Natural killer cell (primary cell): ENCODE data around the gene SPINK4. TPM values are rescaled to one million over a fixed set of nuclear protein-coding genes. Genes with fewer than 3 reads are reported as not detected.

ENCODE experiments used
- ATAC-seq, 3 donors: fragments of 150-1000 bp in 2 of 3; fragments of 200-7000 bp in 1 of 3; cut with Tn5 transposase; 1 replicate in 1 of 3; 2 replicates in 2 of 3; pipeline ENCODE4 v1.10.0; 2021; ENCODE audit warnings: mild to moderate bottlenecking in 2 of 3, moderate library complexity in 2 of 3
- DNase-seq, 2 donors: peaks; one replicate each; pipeline versions ENCODE4 v3.0.0 to v3.0.0-alpha.2; 2013 to 2021; ENCODE audit warnings: mixed read lengths in 1 of 2
- H3K27ac ChIP-seq: one replicate; pipeline ENCODE4 v1.5.1; 2013; ENCODE audit warnings: mild to moderate bottlenecking, low read length
- H3K27me3 ChIP-seq: one replicate; pipeline ENCODE4 v1.6.1; 2013; ENCODE audit warnings: low read length; ENCODE audit not compliant: control insufficient read depth, insufficient read depth
- H3K36me3 ChIP-seq: one replicate; pipeline ENCODE4 v1.6.1; 2013; ENCODE audit warnings: low read length; ENCODE audit not compliant: control insufficient read depth, insufficient read depth
- H3K4me1 ChIP-seq: one replicate; pipeline ENCODE4 v1.6.1; 2013; ENCODE audit warnings: low read length; ENCODE audit not compliant: control insufficient read depth, insufficient read depth
- H3K4me3 ChIP-seq: one replicate; pipeline ENCODE4 v1.5.1; 2013; ENCODE audit warnings: low read length
- H3K9me3 ChIP-seq: one replicate; pipeline ENCODE4 v1.6.1; 2013; ENCODE audit warnings: low read length; ENCODE audit not compliant: control insufficient read depth, insufficient read depth
- H3K27ac Mint-ChIP-seq, 2 donors: one replicate each; pipeline ENCODE4 v1.8.0; 2022; ENCODE audit warnings: mild to moderate bottlenecking in 2 of 2, mixed read lengths in 2 of 2, moderate library complexity in 1 of 2
- H3K27me3 Mint-ChIP-seq, 2 donors: one replicate each; pipeline ENCODE4 v1.8.0; 2022; ENCODE audit warnings: low read depth in 2 of 2, mixed read lengths in 2 of 2
- H3K36me3 Mint-ChIP-seq: one replicate; pipeline ENCODE4 v1.8.0; 2022; ENCODE audit warnings: mixed read lengths
- H3K4me1 Mint-ChIP-seq, 2 donors: one replicate each; pipeline ENCODE4 v1.8.0; 2022; ENCODE audit warnings: mixed read lengths in 2 of 2
- H3K4me3 Mint-ChIP-seq: one replicate; pipeline ENCODE4 v1.8.0; 2022; ENCODE audit warnings: mild to moderate bottlenecking, moderate library complexity, mixed read lengths
- H3K9me3 Mint-ChIP-seq, 2 donors: one replicate each; pipeline ENCODE4 v1.8.0; 2022; ENCODE audit warnings: mixed read lengths in 2 of 2
- CTCF ChIP-seq: fragments of 200-600 bp; IDR thresholded peaks from one replicate; pipeline ENCODE4 v1.8.0; 2022; ENCODE audit warnings: antibody characterized with exemption
- WGBS: methylation state at CpG from one replicate; pipeline ENCODE4 v1.1.7; 2013; ENCODE audit warnings: missing lambda C conversion rate; ENCODE audit not compliant: insufficient coverage; 5-methylcytosine and 5-hydroxymethylcytosine counted together
- intact Hi-C: fragments of 100-400 bp; cut with micrococcal nuclease; formaldehyde crosslinking; loops from one replicate; pipeline ENCODE4 v1.14.2; 2022
- total RNA-seq, 4 donors: library from RNA; stranded (reverse); fragments of 120-200 nt in 1 of 4; gene quantifications; one replicate each; pipeline versions ENCODE4 v1.2.3 to v1.2.4, GENCODE V29; 2013 to 2022

The SPINK4 gene
- total RNA-seq, 3 donors from 2014 or later (not counting 1 experiment from before 2014, with no cell fraction given), result not detected

- Mint-ChIP-seq H3K27me3 (no peaks in the 10 kb centered on the region), H3K4me3 (no peak overlapping the region), H3K4me1 (no peaks in the 10 kb centered on the region), H3K36me3 (no peaks in the 10 kb centered on the region), H3K27ac (no peak overlapping the region), H3K9me3 (no peaks in the 10 kb centered on the region)
- Histone ChIP-seq H3K4me3 (no peak overlapping the region), H3K9me3 (no peaks in the 10 kb centered on the region), H3K27me3 (no peaks in the 10 kb centered on the region), H3K4me1 (no peaks in the 10 kb centered on the region), H3K36me3 (no peaks in the 10 kb centered on the region), H3K27ac (no peak overlapping the region)
- WGBS, result 84% methylated on average over 3 of the region's 3 CpGs
- intact Hi-C loops, result no loop called here
- DNase-seq (no peak), ATAC-seq (no peak)
- no peak for TF ChIP-seq CTCF
Observed at GRCh38 chr9:33211695-33212393, 28.1 kb upstream of the SPINK4 start.

- Histone ChIP-seq H3K4me1 (peaks cover 15% of the 10 kb centered on the region), H3K9me3 (no peaks in the 10 kb centered on the region), H3K27me3 (no peaks in the 10 kb centered on the region), H3K36me3 (no peaks in the 10 kb centered on the region), H3K4me3 (no peak overlapping the region), H3K27ac (peak overlapping the region; percentile 16)
- intact Hi-C loops, result no loop called here
- TF ChIP-seq CTCF, result no peak
- Mint-ChIP-seq H3K4me1 (peaks cover 8 to 17% of the 10 kb centered on the region in 2 donors), H3K9me3 (no peaks in the 10 kb centered on the region), H3K27ac (peak overlapping the region in 1 of 2 donors; percentile 29), H3K4me3 (no peak overlapping the region), H3K36me3 (no peaks in the 10 kb centered on the region), H3K27me3 (no peaks in the 10 kb centered on the region)
- no peak for DNase-seq
- WGBS, result 68% methylated on average over 13 of the region's 14 CpGs
- ATAC-seq, result peak in 1 of 3 donors; percentile 28
Observed at GRCh38 chr9:33220681-33221567, 19.0 kb upstream of the SPINK4 start.

GRCh38 chr9:33221568-33221884 lies 18.4 kb upstream of the SPINK4 start:
- H3K4me3 ChIP-seq, result no peak overlapping the region
- Mint-ChIP-seq H3K27ac (peak overlapping the region in 1 of 2 donors; percentile 29), H3K36me3 (no peaks in the 10 kb centered on the region), H3K9me3 (no peaks in the 10 kb centered on the region), H3K4me3 (no peak overlapping the region), H3K27me3 (no peaks in the 10 kb centered on the region), H3K4me1 (peaks cover 9 to 19% of the 10 kb centered on the region in 2 donors)
- no peaks in the 10 kb centered on the region for H3K36me3 ChIP-seq
- H3K9me3 ChIP-seq, result no peaks in the 10 kb centered on the region
- intact Hi-C loops, result no loop called here
- peaks cover 15% of the 10 kb centered on the region for H3K4me1 ChIP-seq
- peak overlapping the region; percentile 16 for H3K27ac ChIP-seq
- no peaks in the 10 kb centered on the region for H3K27me3 ChIP-seq
- WGBS, result 89% methylated on average over 3 of the region's 3 CpGs
- no peak for TF ChIP-seq CTCF
- no peak for DNase-seq
- no peak for ATAC-seq
